Suprapubic skin (tissue), 4 donors: Measurements from ENCODE around the gene SNAPC2.

ENCODE experiments used
- CTCF ChIP-seq, 2 donors: fragments of 200-600 bp in 1 of 2; fragments of 450-650 bp in 1 of 2; sonication (generic) in 1 of 2; IDR thresholded peaks; one replicate each; pipeline ENCODE4 v1.5.1; 2016 to 2019; ENCODE audit warnings: antibody characterized with exemption in 2 of 2, mild to moderate bottlenecking in 1 of 2, moderate library complexity in 1 of 2
- POLR2A ChIP-seq, 2 donors: fragments of 450-650 bp; IDR thresholded peaks; one replicate each; pipeline ENCODE4 v1.6.1; 2017; ENCODE audit warnings: antibody characterized with exemption in 2 of 2, mild to moderate bottlenecking in 2 of 2, moderate library complexity in 2 of 2
- POLR2AphosphoS5 ChIP-seq, 3 donors: sonication (generic); formaldehyde crosslinking; IDR thresholded peaks; one replicate each; pipeline ENCODE4 v1.6.1; 2017; ENCODE audit warnings: antibody characterized with exemption in 3 of 3

- TF ChIP-seq CTCF (IDR thresholded peaks at IDR 0.05) (no peak), POLR2AphosphoS5 (IDR thresholded peaks at IDR 0.05) (no peak), POLR2A (IDR thresholded peaks at IDR 0.05) (no peak)
These were observed 35.6 kb downstream of the SNAPC2 start for GRCh38 chr19:7955696-7956095.
